ENCODE measurements around the gene SGCD.

SGCD gene

DNA sequence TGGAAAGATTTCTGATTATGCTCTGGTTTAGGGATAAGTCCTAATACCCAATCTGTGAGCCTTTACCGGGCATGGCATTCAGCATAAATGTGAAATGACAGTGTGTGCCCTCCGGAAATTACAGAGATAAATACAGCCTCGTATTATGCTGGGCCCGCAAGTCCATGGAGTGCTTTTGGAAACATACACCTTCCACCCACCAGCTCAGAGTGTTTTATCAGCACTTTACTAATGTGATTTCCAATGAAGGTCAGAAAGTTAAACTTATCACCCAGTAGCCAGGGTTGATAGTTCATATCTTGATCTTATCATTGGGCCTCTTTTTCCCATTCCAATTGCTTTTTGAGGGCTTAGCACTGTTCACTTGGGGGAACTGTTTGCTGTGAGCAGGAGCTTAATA lies 94.8 kb downstream of the SGCD start:
- Histone ChIP-seq H3K27me3 (replicated peaks; ENCODE audit: control insufficient read depth, insufficient read depth, low read length) (no peaks in the 10 kb centered on the region), H3K4me3 (replicated peaks; ENCODE audit: low read depth, low read length) (no peak overlapping the region), H3K36me3 (ENCODE audit: control insufficient read depth, insufficient read depth, low read length) (no peaks in the 10 kb centered on the region)
- TF ChIP-seq, protein P1, sequence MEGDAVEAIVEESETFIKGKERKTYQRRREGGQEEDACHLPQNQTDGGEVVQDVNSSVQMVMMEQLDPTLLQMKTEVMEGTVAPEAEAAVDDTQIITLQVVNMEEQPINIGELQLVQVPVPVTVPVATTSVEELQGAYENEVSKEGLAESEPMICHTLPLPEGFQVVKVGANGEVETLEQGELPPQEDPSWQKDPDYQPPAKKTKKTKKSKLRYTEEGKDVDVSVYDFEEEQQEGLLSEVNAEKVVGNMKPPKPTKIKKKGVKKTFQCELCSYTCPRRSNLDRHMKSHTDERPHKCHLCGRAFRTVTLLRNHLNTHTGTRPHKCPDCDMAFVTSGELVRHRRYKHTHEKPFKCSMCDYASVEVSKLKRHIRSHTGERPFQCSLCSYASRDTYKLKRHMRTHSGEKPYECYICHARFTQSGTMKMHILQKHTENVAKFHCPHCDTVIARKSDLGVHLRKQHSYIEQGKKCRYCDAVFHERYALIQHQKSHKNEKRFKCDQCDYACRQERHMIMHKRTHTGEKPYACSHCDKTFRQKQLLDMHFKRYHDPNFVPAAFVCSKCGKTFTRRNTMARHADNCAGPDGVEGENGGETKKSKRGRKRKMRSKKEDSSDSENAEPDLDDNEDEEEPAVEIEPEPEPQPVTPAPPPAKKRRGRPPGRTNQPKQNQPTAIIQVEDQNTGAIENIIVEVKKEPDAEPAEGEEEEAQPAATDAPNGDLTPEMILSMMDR (IDR thresholded peaks at IDR 0.05; ENCODE audit: insufficient read depth, low read length, poor library complexity, severe bottlenecking) = no peak
- DNase-seq (ENCODE audit: extremely low read depth, insufficient read length) = no peak

DNA sequence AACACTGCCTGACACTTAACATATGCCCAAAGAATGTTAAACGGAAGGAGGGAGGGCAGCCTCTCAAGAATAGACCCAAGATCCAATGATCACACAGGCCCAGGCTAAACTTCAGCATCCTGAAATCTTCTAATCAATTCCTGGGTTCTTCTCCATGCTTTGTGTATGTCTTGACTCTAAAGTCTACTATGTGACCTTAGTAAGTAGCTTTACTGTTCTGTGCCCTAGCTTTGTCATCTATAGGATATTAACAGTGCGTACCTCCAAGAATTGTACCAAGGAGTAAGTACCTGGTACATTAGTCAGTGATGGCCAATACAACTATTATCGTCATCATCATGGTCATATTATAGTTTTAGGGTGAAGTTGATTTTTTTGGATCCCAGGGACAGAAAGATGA lies 96.6 kb downstream of the SGCD start:
- no peak for DNase-seq (ENCODE audit: extremely low read depth, insufficient read length)
- no peaks in the 10 kb centered on the region for H3K36me3 ChIP-seq (ENCODE audit: control insufficient read depth, insufficient read depth, low read length)
- TF ChIP-seq, protein P1 (IDR thresholded peaks at IDR 0.05; ENCODE audit: insufficient read depth, low read length, poor library complexity, severe bottlenecking) = no peak
- H3K27me3 ChIP-seq (replicated peaks; ENCODE audit: control insufficient read depth, insufficient read depth, low read length) = no peaks in the 10 kb centered on the region
- no peak overlapping the region for H3K4me3 ChIP-seq (replicated peaks; ENCODE audit: low read depth, low read length)

- DNase-seq (ENCODE audit: extremely low read depth, insufficient read length) = no peak
- H3K4me3 ChIP-seq (replicated peaks; ENCODE audit: low read depth, low read length) = no peak overlapping the region
- H3K36me3 ChIP-seq (ENCODE audit: control insufficient read depth, insufficient read depth, low read length) = no peaks in the 10 kb centered on the region
- H3K27me3 ChIP-seq (replicated peaks; ENCODE audit: control insufficient read depth, insufficient read depth, low read length) = no peaks in the 10 kb centered on the region
- TF ChIP-seq, protein P1 (IDR thresholded peaks at IDR 0.05; ENCODE audit: insufficient read depth, low read length, poor library complexity, severe bottlenecking) = no peak
Measured at GRCh38 chr5:156427315-156427714, 100.4 kb downstream of the SGCD start.

- DNase-seq (ENCODE audit: extremely low read depth, insufficient read length) = no peak
Measured at GRCh38 chr5:156431956-156432829, 105.2 kb downstream of the SGCD start.

GRCh38 chr5:156432830-156433105 lies 105.8 kb downstream of the SGCD start:
- no peaks in the 10 kb centered on the region for H3K27me3 ChIP-seq (replicated peaks; ENCODE audit: control insufficient read depth, insufficient read depth, low read length)
- TF ChIP-seq, protein P1 (IDR thresholded peaks at IDR 0.05; ENCODE audit: insufficient read depth, low read length, poor library complexity, severe bottlenecking) = no peak
- H3K36me3 ChIP-seq (ENCODE audit: control insufficient read depth, insufficient read depth, low read length) = no peaks in the 10 kb centered on the region
- H3K4me3 ChIP-seq (replicated peaks; ENCODE audit: low read depth, low read length) = no peak overlapping the region
- no peak for DNase-seq (ENCODE audit: extremely low read depth, insufficient read length)

More at GRCh38 chr5:156431956-156432829, 105.2 kb downstream of the SGCD start:
- no peaks in the 10 kb centered on the region for H3K27me3 ChIP-seq (replicated peaks; ENCODE audit: control insufficient read depth, insufficient read depth, low read length)
- H3K4me3 ChIP-seq (replicated peaks; ENCODE audit: low read depth, low read length) = no peak overlapping the region
- no peaks in the 10 kb centered on the region for H3K36me3 ChIP-seq (ENCODE audit: control insufficient read depth, insufficient read depth, low read length)
- TF ChIP-seq, protein P1 (IDR thresholded peaks at IDR 0.05; ENCODE audit: insufficient read depth, low read length, poor library complexity, severe bottlenecking) = no peak
